Measurements from ENCODE around the gene DCTN2. TPM values are rescaled to one million over a fixed set of nuclear protein-coding genes. Genes with fewer than 3 reads are reported as not detected.

The DCTN2 gene
- total RNA-seq, 3 donors from 2014 or later = 138 to 140 (median 140) TPM

DNA sequence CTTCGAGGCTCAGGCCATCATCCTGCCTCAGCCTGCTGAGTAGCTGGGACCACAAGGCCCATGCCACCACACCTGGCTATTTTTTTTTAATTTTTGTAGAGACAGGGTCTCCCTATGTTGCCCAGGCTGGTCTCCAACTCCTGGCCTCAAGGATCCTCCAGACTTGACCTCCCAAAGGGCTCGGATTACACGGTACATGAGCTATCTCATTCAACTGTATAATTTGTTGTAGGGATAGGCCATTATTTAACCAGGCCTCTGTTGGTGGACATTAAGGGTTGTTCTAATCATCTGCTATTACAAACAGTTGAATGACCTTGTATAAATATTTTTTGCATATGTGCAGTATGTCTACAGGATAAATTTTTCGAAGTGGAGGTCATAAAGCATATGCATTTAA, 11.9 kb upstream of the DCTN2 start:
- intact Hi-C loops (cut with DNase I, micrococcal nuclease) = no loop called here
- DNase-seq (no peak), ATAC-seq (no peak)
- Histone ChIP-seq H3K4me1 (ENCODE audit: low read depth) (no peaks in the 10 kb centered on the region), H3K36me3 (ENCODE audit: low read depth) (no peaks in the 10 kb centered on the region), H3K9me3 (no peaks in the 10 kb centered on the region), H3K4me3 (no peak overlapping the region)
- TF ChIP-seq, protein P1, sequence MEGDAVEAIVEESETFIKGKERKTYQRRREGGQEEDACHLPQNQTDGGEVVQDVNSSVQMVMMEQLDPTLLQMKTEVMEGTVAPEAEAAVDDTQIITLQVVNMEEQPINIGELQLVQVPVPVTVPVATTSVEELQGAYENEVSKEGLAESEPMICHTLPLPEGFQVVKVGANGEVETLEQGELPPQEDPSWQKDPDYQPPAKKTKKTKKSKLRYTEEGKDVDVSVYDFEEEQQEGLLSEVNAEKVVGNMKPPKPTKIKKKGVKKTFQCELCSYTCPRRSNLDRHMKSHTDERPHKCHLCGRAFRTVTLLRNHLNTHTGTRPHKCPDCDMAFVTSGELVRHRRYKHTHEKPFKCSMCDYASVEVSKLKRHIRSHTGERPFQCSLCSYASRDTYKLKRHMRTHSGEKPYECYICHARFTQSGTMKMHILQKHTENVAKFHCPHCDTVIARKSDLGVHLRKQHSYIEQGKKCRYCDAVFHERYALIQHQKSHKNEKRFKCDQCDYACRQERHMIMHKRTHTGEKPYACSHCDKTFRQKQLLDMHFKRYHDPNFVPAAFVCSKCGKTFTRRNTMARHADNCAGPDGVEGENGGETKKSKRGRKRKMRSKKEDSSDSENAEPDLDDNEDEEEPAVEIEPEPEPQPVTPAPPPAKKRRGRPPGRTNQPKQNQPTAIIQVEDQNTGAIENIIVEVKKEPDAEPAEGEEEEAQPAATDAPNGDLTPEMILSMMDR (IDR thresholded peaks at IDR 0.05) = no peak

GRCh38 chr12:57554897-57555296, 7.9 kb upstream of the DCTN2 start:
- Histone ChIP-seq H3K36me3 (ENCODE audit: low read depth) (no peaks in the 10 kb centered on the region), H3K4me3 (no peak overlapping the region), H3K4me1 (ENCODE audit: low read depth) (no peaks in the 10 kb centered on the region), H3K9me3 (no peaks in the 10 kb centered on the region)
- TF ChIP-seq, protein P1 (IDR thresholded peaks at IDR 0.05) = no peak
- intact Hi-C loops (cut with DNase I, micrococcal nuclease) = no loop called here
- DNase-seq = no peak
- ATAC-seq = no peak

GRCh38 chr12:57554453-57554852, 7.5 kb upstream of the DCTN2 start:
- Histone ChIP-seq H3K4me1 (ENCODE audit: low read depth) (peaks cover 2% of the 10 kb centered on the region), H3K4me3 (no peak overlapping the region), H3K36me3 (ENCODE audit: low read depth) (no peaks in the 10 kb centered on the region), H3K9me3 (no peaks in the 10 kb centered on the region)
- intact Hi-C loops (cut with DNase I, micrococcal nuclease) = no loop called here
- TF ChIP-seq, protein P1 (IDR thresholded peaks at IDR 0.05) = no peak
- DNase-seq (no peak), ATAC-seq (no peak)

DNA sequence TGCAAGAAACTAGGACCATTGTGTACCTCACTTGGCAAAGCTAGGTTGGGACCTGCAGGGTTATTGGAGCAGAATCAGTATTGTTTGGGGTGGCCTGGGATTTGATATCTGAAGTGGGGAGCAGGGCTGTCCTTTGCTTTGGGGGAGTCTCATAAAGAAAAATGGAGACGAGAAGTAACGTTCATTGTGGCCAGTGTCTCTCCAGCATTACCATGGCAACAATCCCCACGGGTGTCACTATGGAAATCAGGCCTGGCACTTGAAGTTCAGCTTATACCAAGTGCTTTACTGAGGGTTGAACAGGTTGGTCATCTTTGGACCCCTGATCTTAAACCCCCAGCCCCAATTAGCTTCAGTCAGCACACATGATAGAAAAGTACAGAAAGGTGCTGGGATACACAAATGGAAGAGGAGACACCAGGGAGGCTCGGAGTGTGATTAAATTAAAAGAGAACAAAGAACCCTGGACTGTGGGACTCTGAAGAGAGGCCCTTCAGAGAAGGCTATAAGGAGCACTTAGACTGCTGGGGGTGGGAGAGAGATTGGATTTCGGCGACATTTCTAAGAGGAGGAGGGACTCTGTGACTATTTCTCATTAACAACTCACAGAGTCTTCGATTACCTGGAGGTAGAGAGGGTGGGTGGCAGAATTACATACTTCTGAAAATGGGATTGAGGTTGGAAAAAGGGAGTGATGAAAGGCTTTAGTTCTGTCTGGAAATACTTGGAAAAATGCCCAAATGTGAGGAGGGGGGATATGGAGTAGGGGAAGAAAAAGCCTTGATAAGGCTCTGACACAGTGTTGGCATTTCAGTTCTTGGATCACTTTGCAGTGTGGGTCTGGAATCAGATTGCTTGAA, 6.6 kb upstream of the DCTN2 start:
- TF ChIP-seq, protein P1 (IDR thresholded peaks at IDR 0.05) = no peak
- Histone ChIP-seq H3K4me1 (ENCODE audit: low read depth) (peaks cover 2% of the 10 kb centered on the region), H3K36me3 (ENCODE audit: low read depth) (no peaks in the 10 kb centered on the region), H3K9me3 (no peaks in the 10 kb centered on the region), H3K4me3 (no peak overlapping the region)
- DNase-seq (no peak), ATAC-seq (no peak)
- intact Hi-C loops (cut with DNase I, micrococcal nuclease) = no loop called here

DNA sequence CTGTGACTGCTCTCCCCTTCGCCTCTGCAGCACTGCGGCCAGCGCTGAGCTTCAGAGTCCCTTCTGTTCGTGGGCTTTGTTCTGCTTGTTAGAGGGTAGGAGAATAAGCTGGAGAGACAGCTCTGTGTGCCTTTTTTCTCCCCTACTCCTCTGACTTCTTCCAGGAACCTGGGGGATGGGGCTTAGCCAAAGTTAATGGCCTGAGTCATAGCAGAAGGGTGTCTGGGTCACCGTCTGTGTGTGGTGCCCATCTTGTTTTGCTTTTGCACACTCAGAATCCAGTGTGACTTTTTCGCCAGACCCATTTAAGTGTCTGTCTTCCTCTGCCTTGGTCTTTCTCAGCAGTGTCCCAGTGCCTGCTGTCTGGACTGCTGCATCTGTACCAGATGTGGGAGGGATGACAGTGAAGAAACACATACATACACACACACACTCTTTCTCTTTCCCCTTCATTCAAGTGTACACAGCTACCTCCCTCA, 5.9 kb upstream of the DCTN2 start:
- no peaks in the 10 kb centered on the region for H3K36me3 ChIP-seq (ENCODE audit: low read depth)
- DNase-seq = no peak
- TF ChIP-seq, protein P1 (IDR thresholded peaks at IDR 0.05) = no peak
- no peak for ATAC-seq
- H3K4me1 ChIP-seq (ENCODE audit: low read depth) = peaks cover 2% of the 10 kb centered on the region
- no peak overlapping the region for H3K4me3 ChIP-seq
- no peaks in the 10 kb centered on the region for H3K9me3 ChIP-seq
- intact Hi-C loops (cut with DNase I, micrococcal nuclease) = no loop called here

Measured in mucosa of descending colon (tissue), 3 donors.